Heart left ventricle (tissue), 16 donors: ENCODE data around the gene UBL7. TPM values are rescaled to one million over a fixed set of nuclear protein-coding genes. Genes with fewer than 3 reads are reported as not detected.

Source experiments
- ATAC-seq, 4 donors: fragments of 200-7000 bp; cut with Tn5 transposase; one replicate each; pipeline ENCODE4 v1.9.1; 2020 to 2022; ENCODE audit warnings: moderate library complexity in 4 of 4, mild to moderate bottlenecking in 3 of 4, moderate number of reproducible peaks in 1 of 4
- DNase-seq, 5 donors: peaks; one replicate each; pipeline ENCODE4 v3.0.0-alpha.2; 2020
- H3K27ac ChIP-seq, 12 donors: fragments of 200-600 bp; sonication (generic) in 4 of 12; one replicate each; pipeline versions ENCODE4 v1.5.0 to v1.8.0; 2016 to 2022; ENCODE audit warnings: mild to moderate bottlenecking in 2 of 12
- H3K27me3 ChIP-seq, 9 donors: fragments of 200-600 bp; sonication (generic) in 2 of 9; one replicate each; pipeline versions ENCODE4 v1.5.1 to v1.8.0; 2016 to 2022; ENCODE audit warnings: mild to moderate bottlenecking in 3 of 9
- H3K36me3 ChIP-seq, 9 donors: fragments of 200-600 bp; sonication (generic) in 2 of 9; one replicate each; pipeline versions ENCODE4 v1.5.0 to v1.8.0; 2018 to 2022; ENCODE audit warnings: mild to moderate bottlenecking in 2 of 9
- H3K4me1 ChIP-seq, 12 donors: fragments of 200-600 bp; sonication (generic) in 4 of 12; one replicate each; pipeline versions ENCODE4 v1.5.0 to v1.8.0; 2016 to 2022; ENCODE audit warnings: mild to moderate bottlenecking in 3 of 12
- H3K4me3 ChIP-seq, 12 donors: fragments of 200-600 bp; sonication (generic) in 4 of 12; one replicate each; pipeline versions ENCODE4 v1.5.0 to v1.8.0; 2017 to 2022; ENCODE audit warnings: mild to moderate bottlenecking in 9 of 12, moderate library complexity in 4 of 12
- H3K9me3 ChIP-seq, 12 donors: fragments of 200-600 bp; sonication (generic) in 4 of 12; one replicate each; pipeline versions ENCODE4 v1.5.0 to v1.8.0; 2016 to 2022; ENCODE audit warnings: mild to moderate bottlenecking in 1 of 12
- CTCF ChIP-seq, 12 donors: fragments of 200-600 bp; sonication (generic) in 4 of 12; IDR thresholded peaks; one replicate each; pipeline versions ENCODE4 v1.5.0 to v1.8.0; 2018 to 2022; ENCODE audit warnings: antibody characterized with exemption in 12 of 12, mild to moderate bottlenecking in 5 of 12
- POLR2A ChIP-seq, 2 donors: fragments of 450-650 bp; IDR thresholded peaks; one replicate each; pipeline ENCODE4 v1.6.1; 2017; ENCODE audit warnings: antibody characterized with exemption in 2 of 2, mild to moderate bottlenecking in 2 of 2, moderate library complexity in 2 of 2
- WGBS, 4 donors: extraction: QIAGEN DNeasy Blood & Tissue Kit in 2 of 4; methylation state at CpG; one replicate each; pipeline versions ENCODE4 v1.1.5 to v1.1.7; 2013 to 2018; 5-methylcytosine and 5-hydroxymethylcytosine counted together
- intact Hi-C, 10 donors: fragments of 100-400 bp; cut with DNase I; formaldehyde crosslinking; loops; one replicate each; pipeline versions ENCODE4 v1.11.1 to v1.14.2; 2022
- polyA plus RNA-seq, 2 donors: library from polyadenylated mRNA; stranded (reverse); fragments of 200-250 nt; gene quantifications; one replicate each; pipeline ENCODE4 v1.2.3, GENCODE V29; 2013
- total RNA-seq, 9 donors: library from RNA; depleted of rRNA in 2 of 9; stranded (reverse); fragments of >200 nt in 2 of 9; fragmentation: NEBNext Ultra II Directional in 3 of 9; extraction: Animal tissue kit (Norgen Biotek cat#: 25700) in 3 of 9; gene quantifications; one replicate each; pipeline versions ENCODE4 v1.1.0 to v1.2.4, GENCODE V29; 2016 to 2023
- donor health status: ischemic (EF 13 %, LVEDD 7.1; RV severe dilation, severe dysfunction).
- donor health status: healthy with polysubstance abuse.
- donor health status: DM: no; HTN: yes; CAD: no.
- donor health status: DM: no; HTN: no; CAD: no.
- donor health status: ischemic (EF 25% LVEDD 6.9; RV normal size, moderate dysfunction).
- donor health status: ischemic (EF 25% LVEDD 5.7; RV mildly dilated, moderate dysfunction).
- donor health status: healthy.
- donor health status: DM: yes; HTN: yes; CAD: no.
- donor health status: ischemic (EF 35%, LVEDD 5.7; RV mildly dilated, moderate dysfunction).
- donor health status: nonischemic (EF 11% LVEDD 7.7; RV severe dilation, severe dysfunction).
- donor health status: DM: yes; HTN: yes; CAD: no.
- donor health status: PGD.
- donor health status: ischemic (EF 29% LVEDD 5.4; RV normal size, mild dysfunction).
- donor health status: nonischemic (EF 23%, LVEDD 6.1; RV moderate dilation, normal function).

UBL7 gene
- total and polyA plus RNA-seq, 11 donors: 40.6 to 102 (median 49.5) TPM

GRCh38 chr15:74431116-74431515, 29.8 kb downstream of the UBL7 start:
- DNase-seq: peak in 1 of 5 donors; percentile 1
- Histone ChIP-seq H3K27me3 (peaks cover 0 to 13% (median 4%) of the 10 kb centered on the region in 9 donors), H3K4me3 (no peak overlapping the region), H3K4me1 (peaks cover 0 to 45% (median 15%) of the 10 kb centered on the region in 12 donors), H3K36me3 (no peaks in the 10 kb centered on the region), H3K27ac (no peak overlapping the region), H3K9me3 (no peaks in the 10 kb centered on the region)
- 90 to 94% (median 92%) methylated on average over 1 of the region's 1 CpG for WGBS, 4 donors
- ATAC-seq: no peak
- TF ChIP-seq POLR2A (IDR thresholded peaks at IDR 0.05) (no peak), CTCF (IDR thresholded peaks at IDR 0.05) (no peak)
- intact Hi-C loops: no loop called here

- intact Hi-C loops: no loop called here
- DNase-seq (peak in 1 of 5 donors; percentile 39), ATAC-seq (no peak)
- no peak overlapping the region for H3K4me3 ChIP-seq
- 60 to 69% (median 64%) methylated on average over 6 of the region's 6 CpGs for WGBS, 4 donors
- TF ChIP-seq CTCF (IDR thresholded peaks at IDR 0.05): no peak
- no peak for TF ChIP-seq POLR2A (IDR thresholded peaks at IDR 0.05)
- H3K36me3 ChIP-seq: no peaks in the 10 kb centered on the region
- H3K9me3 ChIP-seq: no peaks in the 10 kb centered on the region
- H3K27me3 ChIP-seq: peaks cover 0 to 13% (median 4%) of the 10 kb centered on the region in 9 donors
- peaks cover 0 to 45% (median 15%) of the 10 kb centered on the region in 12 donors for H3K4me1 ChIP-seq
- no peak overlapping the region for H3K27ac ChIP-seq
Observed at GRCh38 chr15:74430510-74430951, 30.4 kb downstream of the UBL7 start.

DNA sequence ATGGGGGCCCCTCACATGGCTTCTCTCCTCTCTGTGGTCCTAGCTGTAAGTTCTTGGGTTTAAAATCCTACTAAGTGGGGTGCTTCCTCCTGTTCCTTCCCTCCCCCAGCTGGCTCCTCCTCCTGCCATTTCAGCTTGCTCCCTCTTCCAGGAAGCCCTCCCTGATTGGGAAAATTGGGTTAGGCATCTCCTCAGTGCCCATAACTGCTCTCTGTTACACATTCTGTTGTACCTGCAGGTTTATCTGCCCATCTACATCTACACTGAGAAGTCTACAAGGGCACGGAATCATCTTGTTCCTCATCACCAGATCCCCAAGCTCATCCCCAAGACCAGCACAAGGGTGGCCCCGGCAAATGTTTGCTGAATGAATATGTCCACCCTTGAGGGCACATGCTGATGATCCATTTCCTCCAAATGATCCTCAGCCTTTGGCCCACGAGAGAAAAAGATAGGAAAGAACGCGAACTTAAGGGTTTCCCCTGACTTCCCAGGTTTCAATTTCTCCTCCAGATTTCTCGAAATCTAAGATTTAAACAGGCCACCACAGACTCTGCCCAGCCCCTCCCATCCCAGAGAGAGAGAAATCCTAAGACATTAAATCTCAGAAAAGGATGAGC, 31.1 kb downstream of the UBL7 start:
- H3K36me3 ChIP-seq: no peaks in the 10 kb centered on the region
- TF ChIP-seq POLR2A (IDR thresholded peaks at IDR 0.05): no peak
- TF ChIP-seq CTCF (IDR thresholded peaks at IDR 0.05): no peak
- H3K27ac ChIP-seq: no peak overlapping the region
- peak in 1 of 5 donors; percentile 1 for DNase-seq
- ATAC-seq: no peak
- no peak overlapping the region for H3K4me3 ChIP-seq
- 84 to 90% (median 88%) methylated on average over 6 of the region's 6 CpGs for WGBS, 4 donors
- H3K27me3 ChIP-seq: peaks cover 0 to 13% (median 4%) of the 10 kb centered on the region in 9 donors
- no peaks in the 10 kb centered on the region for H3K9me3 ChIP-seq
- intact Hi-C loops: no loop called here
- H3K4me1 ChIP-seq: peaks cover 0 to 45% (median 15%) of the 10 kb centered on the region in 12 donors

DNA sequence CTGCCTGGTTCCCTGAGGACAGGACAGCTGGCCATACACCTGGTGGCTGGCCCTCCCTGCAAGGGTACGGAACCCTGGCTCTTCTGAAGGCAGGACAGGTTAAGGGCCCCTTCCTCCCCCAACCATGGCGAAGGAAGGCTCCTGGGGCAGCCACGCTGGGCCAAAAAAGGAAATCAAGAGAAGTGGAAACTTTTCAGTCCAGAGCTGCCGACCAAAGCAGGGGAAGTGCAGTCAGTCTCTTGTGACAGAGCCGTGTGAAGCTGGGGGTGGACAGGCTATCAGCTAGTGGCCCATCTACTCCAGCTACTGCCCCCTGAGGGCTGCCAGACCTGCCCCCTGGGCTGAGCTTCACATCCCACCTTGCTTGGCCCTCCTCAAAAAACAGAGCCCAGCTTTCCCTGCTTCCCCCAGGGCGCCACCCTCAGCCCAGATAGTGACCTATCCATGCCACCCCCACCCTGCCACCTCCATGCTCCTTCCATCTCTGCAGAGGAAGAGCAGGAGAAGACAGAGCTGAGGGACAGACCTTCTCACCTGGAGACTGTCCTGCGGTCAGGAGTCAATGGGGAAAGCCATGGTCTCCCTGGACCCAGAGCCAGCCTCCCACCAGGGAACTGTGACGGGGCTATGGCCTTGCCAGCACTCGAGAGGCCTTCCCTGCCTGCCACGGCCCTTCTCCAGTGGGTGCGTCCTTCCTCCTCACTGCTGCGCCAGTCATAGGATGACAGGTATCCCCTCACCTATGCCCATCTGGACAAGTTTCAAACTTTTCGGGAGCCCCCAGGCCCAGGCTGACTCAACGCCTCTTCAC, 31.8 kb downstream of the UBL7 start:
- Histone ChIP-seq H3K9me3 (no peaks in the 10 kb centered on the region), H3K4me1 (peaks cover 0 to 38% (median 11%) of the 10 kb centered on the region in 12 donors), H3K36me3 (no peaks in the 10 kb centered on the region), H3K27ac (peak overlapping the region in 1 of 12 donors; percentile 51), H3K27me3 (peaks cover 0 to 13% (median 4%) of the 10 kb centered on the region in 9 donors), H3K4me3 (no peak overlapping the region)
- TF ChIP-seq POLR2A (IDR thresholded peaks at IDR 0.05) (no peak), CTCF (IDR thresholded peaks at IDR 0.05) (no peak)
- intact Hi-C loops: no loop called here
- ATAC-seq (no peak), DNase-seq (peak in 1 of 5 donors; percentile 37)
- 88 to 91% (median 89%) methylated on average over 9 to 14 of the region's 14 CpGs for WGBS, 4 donors
